Uterus (tissue), 4 donors: ENCODE data around the gene JAK1. TPM values are rescaled to one million over a fixed set of nuclear protein-coding genes. Genes with fewer than 3 reads are reported as not detected.
"Not testable (repeated sequence)": the region's sequence is repeated elsewhere in the genome, so short reads cannot be mapped to it uniquely, and the experiment has no call there.

ENCODE experiments used
- DNase-seq, 2 donors: peaks; one replicate each; pipeline ENCODE4 v3.0.0-alpha.2; 2019 to 2020
- H3K27ac ChIP-seq, 2 donors: fragments of 200-600 bp; sonication (generic); 1 replicate in 1 of 2; 2 replicates in 1 of 2; pipeline ENCODE4 v1.5.1; 2016 to 2018
- H3K27me3 ChIP-seq, 2 donors: fragments of 200-600 bp; sonication (generic); one replicate each; pipeline ENCODE4 v1.5.1; 2018 to 2019; ENCODE audit warnings: control low read depth in 1 of 2
- H3K36me3 ChIP-seq, 2 donors: fragments of 200-600 bp; sonication (generic); one replicate each; pipeline ENCODE4 v1.5.1; 2019; ENCODE audit warnings: control low read depth in 1 of 2
- H3K4me1 ChIP-seq, 2 donors: fragments of 200-600 bp; sonication (generic); one replicate each; pipeline ENCODE4 v1.5.1; 2018 to 2019; ENCODE audit warnings: control low read depth in 1 of 2
- H3K4me3 ChIP-seq, 2 donors: fragments of 200-600 bp; sonication (generic); 1 replicate in 1 of 2; 2 replicates in 1 of 2; pipeline ENCODE4 v1.5.1; 2018 to 2019; ENCODE audit warnings: mild to moderate bottlenecking in 1 of 2
- H3K9me3 ChIP-seq, 2 donors: fragments of 200-600 bp; sonication (generic); one replicate each; pipeline ENCODE4 v1.5.1; 2019; ENCODE audit warnings: control low read depth in 1 of 2
- POLR2A ChIP-seq, 2 donors: fragments of 450-650 bp; IDR thresholded peaks; one replicate each; pipeline ENCODE4 v1.6.1; 2016; ENCODE audit warnings: antibody characterized with exemption in 2 of 2, mild to moderate bottlenecking in 1 of 2, moderate library complexity in 1 of 2
- intact Hi-C: fragments of 100-400 bp; cut with DNase I; formaldehyde crosslinking; loops from one replicate; pipeline ENCODE4 v1.15.1; 2023; ENCODE audit warnings: low total_unique reads
- total RNA-seq, 4 donors: library from RNA; depleted of rRNA in 3 of 4; stranded (reverse); fragments of >200 nt in 3 of 4; gene quantifications; one replicate each; pipeline versions ENCODE4 v1.1.0 to v1.2.4, GENCODE V29; 2014 to 2023
- TF ChIP-seq, protein P1 (sequence below), 4 experiments: fragments of 200-600 bp in 2 of 4; fragments of 450-650 bp in 2 of 4; sonication (generic) in 2 of 4; IDR thresholded peaks; one replicate each; pipeline ENCODE4 v1.5.1; 2016 to 2019; ENCODE audit warnings: antibody characterized with exemption in 4 of 4, mild to moderate bottlenecking in 2 of 4, moderate library complexity in 1 of 4
- donor health status: DM: yes; HTN: yes; CAD: no.

Gene JAK1
- total RNA-seq, 4 donors from 2014 or later, result 70.9 to 136 (median 125) TPM

DNA sequence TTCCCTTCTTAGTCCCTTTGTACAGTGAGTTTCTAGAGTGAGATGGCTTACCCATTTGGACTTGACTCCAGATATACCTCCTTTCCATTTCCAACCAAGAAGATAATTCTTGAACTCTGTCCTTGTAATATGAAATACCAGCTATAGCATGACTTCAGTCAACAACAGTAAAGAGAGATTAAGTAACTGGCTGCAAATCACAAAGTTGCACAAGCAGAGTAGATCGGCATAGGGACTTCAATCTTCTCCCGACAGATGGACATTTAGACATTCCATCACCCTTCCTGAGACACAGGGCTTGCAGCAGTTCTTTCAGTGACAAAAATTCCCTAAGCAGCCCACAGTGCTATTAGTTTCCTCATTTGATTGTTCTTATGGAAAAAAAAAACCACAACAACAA is 44.6 kb downstream of the JAK1 start:
- Histone ChIP-seq H3K27me3 (no peaks in the 10 kb centered on the region), H3K36me3 (no peaks in the 10 kb centered on the region), H3K27ac (no peak overlapping the region), H3K9me3 (no peaks in the 10 kb centered on the region), H3K4me3 (no peak overlapping the region), H3K4me1 (no peaks in the 10 kb centered on the region)
- intact Hi-C loops, result no loop called here
- DNase-seq, result no peak
- TF ChIP-seq, protein P1, sequence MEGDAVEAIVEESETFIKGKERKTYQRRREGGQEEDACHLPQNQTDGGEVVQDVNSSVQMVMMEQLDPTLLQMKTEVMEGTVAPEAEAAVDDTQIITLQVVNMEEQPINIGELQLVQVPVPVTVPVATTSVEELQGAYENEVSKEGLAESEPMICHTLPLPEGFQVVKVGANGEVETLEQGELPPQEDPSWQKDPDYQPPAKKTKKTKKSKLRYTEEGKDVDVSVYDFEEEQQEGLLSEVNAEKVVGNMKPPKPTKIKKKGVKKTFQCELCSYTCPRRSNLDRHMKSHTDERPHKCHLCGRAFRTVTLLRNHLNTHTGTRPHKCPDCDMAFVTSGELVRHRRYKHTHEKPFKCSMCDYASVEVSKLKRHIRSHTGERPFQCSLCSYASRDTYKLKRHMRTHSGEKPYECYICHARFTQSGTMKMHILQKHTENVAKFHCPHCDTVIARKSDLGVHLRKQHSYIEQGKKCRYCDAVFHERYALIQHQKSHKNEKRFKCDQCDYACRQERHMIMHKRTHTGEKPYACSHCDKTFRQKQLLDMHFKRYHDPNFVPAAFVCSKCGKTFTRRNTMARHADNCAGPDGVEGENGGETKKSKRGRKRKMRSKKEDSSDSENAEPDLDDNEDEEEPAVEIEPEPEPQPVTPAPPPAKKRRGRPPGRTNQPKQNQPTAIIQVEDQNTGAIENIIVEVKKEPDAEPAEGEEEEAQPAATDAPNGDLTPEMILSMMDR (IDR thresholded peaks at IDR 0.05), result no peak
- TF ChIP-seq POLR2A (IDR thresholded peaks at IDR 0.05), result no peak

DNA sequence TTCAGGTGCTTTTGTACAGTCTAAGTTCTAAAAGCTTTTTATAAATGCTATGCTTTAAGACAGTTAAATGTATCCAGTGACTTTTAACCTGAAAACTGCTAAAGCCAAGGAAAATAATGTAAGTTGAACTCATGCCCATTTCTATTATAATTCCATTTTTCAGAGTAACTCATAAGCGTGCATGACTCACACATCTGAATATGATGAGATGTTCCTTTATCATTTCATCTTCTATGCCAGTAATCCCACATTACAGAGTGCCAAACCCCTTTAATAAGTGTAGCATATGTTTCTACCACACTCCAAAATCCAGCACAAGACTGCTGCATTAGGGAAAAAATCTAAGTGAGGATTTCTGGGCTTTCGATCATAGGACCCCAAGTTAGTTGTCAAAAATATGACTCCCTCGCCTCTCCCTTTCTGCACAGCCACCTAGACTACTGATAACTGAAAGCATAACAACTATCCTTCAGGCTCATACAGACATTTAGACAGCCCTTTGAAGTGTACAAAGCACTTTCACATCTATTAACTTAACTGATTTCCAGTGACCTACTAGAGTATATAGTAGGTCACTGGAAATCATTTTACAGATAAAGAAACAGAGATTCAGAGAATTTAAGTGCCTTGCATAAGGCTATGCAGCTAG is 45.3 kb downstream of the JAK1 start:
- H3K27ac ChIP-seq, result no peak overlapping the region
- no peak for DNase-seq
- no peaks in the 10 kb centered on the region for H3K36me3 ChIP-seq
- H3K4me3 ChIP-seq, result no peak overlapping the region
- H3K4me1 ChIP-seq, result no peaks in the 10 kb centered on the region
- no peaks in the 10 kb centered on the region for H3K9me3 ChIP-seq
- no peaks in the 10 kb centered on the region for H3K27me3 ChIP-seq
- TF ChIP-seq, protein P1 (IDR thresholded peaks at IDR 0.05), result no peak
- no peak for TF ChIP-seq POLR2A (IDR thresholded peaks at IDR 0.05)
- intact Hi-C loops, result no loop called here

DNA sequence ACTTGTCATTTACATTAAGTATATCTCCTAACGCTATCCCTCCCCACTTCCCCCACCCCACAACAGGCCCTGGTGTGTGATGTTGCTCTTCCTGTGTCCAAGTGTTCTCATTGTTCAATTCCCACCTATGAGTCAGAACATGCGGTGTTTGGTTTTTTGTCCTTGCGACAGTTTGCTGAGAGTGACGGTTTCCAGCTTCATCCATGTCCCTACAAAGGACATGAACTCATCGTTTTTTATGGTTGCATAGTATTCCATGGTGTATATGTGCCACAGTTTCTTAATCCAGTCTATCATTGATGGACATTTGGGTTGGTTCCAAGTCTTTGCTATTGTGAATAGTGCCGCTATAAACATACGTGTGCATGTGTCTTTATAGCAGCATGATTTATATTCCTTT is 47.2 kb downstream of the JAK1 start:
- intact Hi-C loops, H3K4me1 ChIP-seq, H3K36me3 ChIP-seq, H3K9me3 ChIP-seq, DNase-seq, H3K27me3 ChIP-seq, H3K27ac ChIP-seq, H3K4me3 ChIP-seq: not testable (repeated sequence)

DNA sequence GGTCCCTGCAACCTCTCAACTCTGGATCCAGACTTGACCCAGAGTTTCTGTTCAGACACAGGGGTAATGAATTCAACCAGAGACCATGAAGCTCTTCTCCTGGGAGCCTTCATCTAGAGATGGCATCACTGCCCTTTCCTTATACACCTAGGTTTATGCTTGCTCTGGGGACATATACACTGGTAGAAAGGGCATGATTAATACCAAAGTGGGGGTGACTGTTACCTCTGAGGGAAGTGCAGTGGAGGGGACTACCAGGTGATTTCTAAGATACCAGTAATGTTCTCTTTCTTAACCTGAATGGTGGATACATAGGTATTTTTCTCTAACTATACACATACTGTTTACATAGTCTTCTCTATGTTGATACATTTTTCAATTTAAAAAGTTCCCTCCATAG is 48.4 kb downstream of the JAK1 start:
- intact Hi-C loops, result no loop called here
- Histone ChIP-seq H3K9me3 (no peaks in the 10 kb centered on the region), H3K4me1 (peaks cover 0 to under 1% of the 10 kb centered on the region in 2 donors), H3K4me3 (no peak overlapping the region), H3K36me3 (no peaks in the 10 kb centered on the region), H3K27me3 (no peaks in the 10 kb centered on the region), H3K27ac (peak overlapping the region; percentile 35 to 43)
- TF ChIP-seq, protein P1 (IDR thresholded peaks at IDR 0.05), result no peak
- TF ChIP-seq POLR2A (IDR thresholded peaks at IDR 0.05), result no peak
- no peak for DNase-seq

DNA sequence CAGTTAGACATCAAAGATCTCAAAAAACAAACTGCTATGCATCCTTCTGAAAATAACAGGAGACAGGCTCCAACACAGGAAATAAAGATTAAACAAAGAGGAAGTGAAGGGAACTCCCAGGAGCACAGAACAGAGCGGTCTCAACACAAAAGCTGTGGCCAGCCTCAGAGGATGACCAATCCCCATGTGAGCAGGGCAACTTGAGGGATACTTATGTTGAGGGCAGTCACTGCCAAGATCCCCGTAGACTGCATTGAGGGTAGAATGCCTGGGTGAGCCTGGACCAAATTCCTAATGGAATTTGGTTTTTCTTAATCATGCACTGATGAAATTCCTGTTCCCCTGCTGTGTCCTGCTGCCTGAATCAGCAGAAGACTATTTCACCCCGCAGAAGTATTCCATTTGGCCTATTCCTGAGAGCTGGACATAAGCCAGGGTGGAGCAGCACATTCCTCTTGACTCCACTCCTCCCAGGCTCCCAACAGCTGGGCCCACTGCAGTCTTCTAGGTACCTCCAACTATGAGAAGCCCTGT is 49.0 kb downstream of the JAK1 start:
- DNase-seq, result peak; percentile 48 to 76
- H3K27me3 ChIP-seq, result no peaks in the 10 kb centered on the region
- H3K4me1 ChIP-seq, result peaks cover 0 to 6% of the 10 kb centered on the region in 2 donors
- H3K9me3 ChIP-seq, result no peaks in the 10 kb centered on the region
- peak overlapping the region; percentile 35 to 43 for H3K27ac ChIP-seq
- H3K4me3 ChIP-seq, result no peak overlapping the region
- H3K36me3 ChIP-seq, result no peaks in the 10 kb centered on the region
- intact Hi-C loops, result no loop called here
- no peak for TF ChIP-seq POLR2A (IDR thresholded peaks at IDR 0.05)

DNA sequence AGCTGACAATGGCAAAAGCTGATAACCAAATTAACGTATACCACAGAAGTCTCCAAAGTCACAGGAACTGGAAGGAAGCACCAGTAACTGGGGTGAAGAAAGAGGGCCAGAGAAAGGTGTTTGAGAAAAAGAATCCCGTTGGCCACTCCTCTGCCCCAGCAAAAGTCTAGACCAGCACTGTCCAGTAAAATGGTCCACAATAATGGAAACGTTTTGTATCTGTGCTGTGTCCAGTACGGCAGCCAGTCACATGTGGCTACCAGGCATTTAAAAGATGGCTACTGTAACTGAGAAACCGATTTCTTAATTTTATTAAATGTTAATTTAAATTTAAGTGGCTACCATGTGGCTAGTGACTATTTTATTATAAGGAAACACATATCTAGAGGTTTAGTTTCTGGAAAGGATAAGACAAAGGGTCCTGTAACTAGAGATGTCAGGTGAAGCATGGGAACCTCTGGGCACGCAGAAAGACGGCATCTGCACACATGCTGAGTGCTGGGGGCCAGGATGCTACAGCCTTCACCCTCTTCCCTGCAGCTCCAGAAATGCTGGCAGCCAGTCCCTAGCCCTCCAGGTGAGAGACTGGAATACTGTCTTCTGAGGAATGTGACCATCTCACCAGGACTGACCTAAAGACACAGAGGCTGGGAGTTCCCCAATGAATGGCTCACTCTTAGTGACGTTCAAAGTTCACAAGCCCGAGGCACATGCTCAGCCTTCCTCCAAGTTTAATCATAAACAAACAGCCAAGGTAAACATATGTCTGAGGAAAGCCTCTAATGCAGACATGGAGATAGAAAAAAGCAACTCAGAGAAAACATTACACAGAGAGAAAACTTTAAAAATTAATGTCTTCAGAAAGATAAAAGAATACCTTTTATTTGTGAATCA is 50.7 kb downstream of the JAK1 start:
- Histone ChIP-seq H3K4me3 (no peak overlapping the region), H3K36me3 (no peaks in the 10 kb centered on the region), H3K27ac (no peak overlapping the region), H3K4me1 (peaks cover 0 to 6% of the 10 kb centered on the region in 2 donors), H3K27me3 (no peaks in the 10 kb centered on the region), H3K9me3 (no peaks in the 10 kb centered on the region)
- TF ChIP-seq POLR2A (IDR thresholded peaks at IDR 0.05), result no peak
- TF ChIP-seq, protein P1 (IDR thresholded peaks at IDR 0.05), result no peak
- no peak for DNase-seq
- intact Hi-C loops, result no loop called here
